Right forelimb (tissue), 1 donor: Measurements from ENCODE around the gene LCNL1.

ENCODE experiments used
- DNase-seq: peaks from one replicate; pipeline ENCODE4 v3.0.0-alpha.2; 2018

The LCNL1 gene

GRCh38 chr9:136960212-136960937 lies 22.4 kb upstream of the LCNL1 start:
- DNase-seq: no peak

GRCh38 chr9:136960938-136961275 lies 21.9 kb upstream of the LCNL1 start:
- no peak for DNase-seq

GRCh38 chr9:136961279-136962065 lies 21.3 kb upstream of the LCNL1 start:
- no peak for DNase-seq

GRCh38 chr9:136962163-136962562 lies 20.6 kb upstream of the LCNL1 start:
- DNase-seq: no peak

GRCh38 chr9:136962701-136963248 lies 20.0 kb upstream of the LCNL1 start:
- no peak for DNase-seq

GRCh38 chr9:136963341-136963740 lies 19.5 kb upstream of the LCNL1 start:
- no peak for DNase-seq

- DNase-seq: no peak
Observed at GRCh38 chr9:136963751-136964150, 19.0 kb upstream of the LCNL1 start.

- DNase-seq: no peak
Observed at GRCh38 chr9:136964171-136964689, 18.6 kb upstream of the LCNL1 start.

- DNase-seq: no peak
Observed at GRCh38 chr9:136964833-136965422, 17.9 kb upstream of the LCNL1 start.

GRCh38 chr9:136965771-136966484 lies 16.9 kb upstream of the LCNL1 start:
- no peak for DNase-seq

GRCh38 chr9:136968333-136969127 lies 14.3 kb upstream of the LCNL1 start:
- no peak for DNase-seq

- DNase-seq: no peak
Observed at GRCh38 chr9:136969150-136969549, 13.6 kb upstream of the LCNL1 start.

- no peak for DNase-seq
Observed at GRCh38 chr9:136969774-136970173, 13.0 kb upstream of the LCNL1 start.

- DNase-seq: no peak
Observed at GRCh38 chr9:136970361-136970760, 12.4 kb upstream of the LCNL1 start.

GRCh38 chr9:136971746-136972145 lies 11.0 kb upstream of the LCNL1 start:
- no peak for DNase-seq

- no peak for DNase-seq
Observed at GRCh38 chr9:136972335-136972734, 10.5 kb upstream of the LCNL1 start.

- DNase-seq: no peak
Observed at GRCh38 chr9:136972743-136973142, 10.1 kb upstream of the LCNL1 start.

GRCh38 chr9:136973618-136974617 lies 8.9 kb upstream of the LCNL1 start:
- no peak for DNase-seq

GRCh38 chr9:136974817-136975535 lies 7.8 kb upstream of the LCNL1 start:
- DNase-seq: no peak

GRCh38 chr9:136975644-136976043 lies 7.1 kb upstream of the LCNL1 start:
- DNase-seq: no peak
